ENCODE measurements around the gene PIRT.
A peak's percentile ranks its signal among the peaks of the same experiment; 100 is the strongest.

Gene PIRT

DNA sequence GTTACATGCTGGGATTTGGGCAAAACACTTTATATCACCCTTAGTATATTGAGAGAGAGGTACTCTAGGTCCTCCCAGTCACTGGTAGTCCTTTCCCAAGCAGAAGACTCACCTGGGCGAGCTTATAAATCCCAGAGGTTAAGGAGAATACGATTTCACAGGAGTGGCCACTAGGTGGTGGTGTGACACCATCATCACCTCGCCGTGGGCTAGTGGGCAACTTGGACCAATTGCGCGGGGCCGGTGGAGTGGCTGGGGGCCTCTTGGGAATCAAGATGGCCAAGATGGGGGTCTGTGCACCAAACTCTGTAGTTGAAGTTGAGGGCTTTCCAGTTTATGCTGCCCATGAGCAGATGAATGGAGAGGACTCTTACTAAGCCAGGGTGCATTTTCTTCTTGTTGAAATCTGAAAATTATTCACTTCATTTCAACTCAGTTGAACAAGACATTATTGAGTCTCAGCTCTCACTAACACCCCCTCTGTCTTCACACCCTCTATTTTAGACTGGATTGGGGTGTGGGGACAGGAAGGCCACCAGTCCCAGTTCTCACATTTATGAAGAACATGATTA, 38.2 kb upstream of the PIRT start:
- H3K4me1 ChIP-seq (ENCODE audit: insufficient read depth, low read length, poor library complexity, severe bottlenecking) = peaks cover 4% of the 10 kb centered on the region
- no peaks in the 10 kb centered on the region for H3F3A ChIP-seq (ENCODE audit: low read depth)
- no peaks in the 10 kb centered on the region for H3K36me3 ChIP-seq (ENCODE audit: insufficient read depth, low read length)
- TF ChIP-seq, protein P1, sequence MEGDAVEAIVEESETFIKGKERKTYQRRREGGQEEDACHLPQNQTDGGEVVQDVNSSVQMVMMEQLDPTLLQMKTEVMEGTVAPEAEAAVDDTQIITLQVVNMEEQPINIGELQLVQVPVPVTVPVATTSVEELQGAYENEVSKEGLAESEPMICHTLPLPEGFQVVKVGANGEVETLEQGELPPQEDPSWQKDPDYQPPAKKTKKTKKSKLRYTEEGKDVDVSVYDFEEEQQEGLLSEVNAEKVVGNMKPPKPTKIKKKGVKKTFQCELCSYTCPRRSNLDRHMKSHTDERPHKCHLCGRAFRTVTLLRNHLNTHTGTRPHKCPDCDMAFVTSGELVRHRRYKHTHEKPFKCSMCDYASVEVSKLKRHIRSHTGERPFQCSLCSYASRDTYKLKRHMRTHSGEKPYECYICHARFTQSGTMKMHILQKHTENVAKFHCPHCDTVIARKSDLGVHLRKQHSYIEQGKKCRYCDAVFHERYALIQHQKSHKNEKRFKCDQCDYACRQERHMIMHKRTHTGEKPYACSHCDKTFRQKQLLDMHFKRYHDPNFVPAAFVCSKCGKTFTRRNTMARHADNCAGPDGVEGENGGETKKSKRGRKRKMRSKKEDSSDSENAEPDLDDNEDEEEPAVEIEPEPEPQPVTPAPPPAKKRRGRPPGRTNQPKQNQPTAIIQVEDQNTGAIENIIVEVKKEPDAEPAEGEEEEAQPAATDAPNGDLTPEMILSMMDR (conservative IDR thresholded peaks at IDR 0.05; ENCODE audit: low read length) = peak; percentile 75
- TF ChIP-seq EZH2phosphoT487 (IDR thresholded peaks at IDR 0.05; ENCODE audit: borderline replicate concordance) = no peak
- H3K27me3 ChIP-seq (ENCODE audit: insufficient read depth, low read length, poor library complexity, severe bottlenecking) = no peaks in the 10 kb centered on the region
- H3K9me2 ChIP-seq (replicated peaks; ENCODE audit: low read depth, low read length) = no peaks in the 10 kb centered on the region
- H3K79me2 ChIP-seq (ENCODE audit: insufficient read depth, low read length) = no peaks in the 10 kb centered on the region
- H3K9ac ChIP-seq (ENCODE audit: low read depth, low read length, poor library complexity, severe bottlenecking) = no peak overlapping the region
- no peaks in the 10 kb centered on the region for H4K20me1 ChIP-seq (ENCODE audit: insufficient read depth, low read length, poor library complexity, severe bottlenecking)
- H3K4me2 ChIP-seq (ENCODE audit: low read depth, low read length, poor library complexity, severe bottlenecking) = no peak overlapping the region
- no peaks in the 10 kb centered on the region for H3K9me3 ChIP-seq (ENCODE audit: insufficient read depth, low read depth, low read length)
- H3K4me3 ChIP-seq (ENCODE audit: low read length, poor library complexity, severe bottlenecking) = no peak overlapping the region
- no peak overlapping the region for H2AFZ ChIP-seq (ENCODE audit: low read length)

DNA sequence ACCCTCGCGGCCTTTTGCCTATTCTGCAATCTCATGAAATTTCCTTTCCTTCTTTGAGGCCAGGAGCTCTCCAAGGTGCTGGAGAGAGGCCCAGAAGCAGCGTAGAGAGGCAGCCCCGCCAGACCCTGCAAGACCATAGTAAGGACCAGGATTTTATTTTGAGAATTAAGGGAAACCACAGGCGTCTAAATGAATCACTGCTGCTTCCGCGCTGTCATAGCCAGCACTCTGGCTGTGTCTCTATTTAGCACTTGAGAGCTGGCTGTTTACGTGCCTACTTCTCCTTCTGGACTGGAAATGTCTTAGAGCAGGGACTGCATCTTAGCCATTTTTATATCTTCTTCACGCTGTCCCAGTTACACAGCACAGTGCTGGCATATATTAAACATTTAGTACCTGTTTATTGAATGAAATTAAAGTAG, 37.6 kb upstream of the PIRT start:
- no peak overlapping the region for H3K9ac ChIP-seq (ENCODE audit: low read depth, low read length, poor library complexity, severe bottlenecking)
- no peak overlapping the region for H3K4me3 ChIP-seq (ENCODE audit: low read length, poor library complexity, severe bottlenecking)
- H3F3A ChIP-seq (ENCODE audit: low read depth) = no peaks in the 10 kb centered on the region
- H2AFZ ChIP-seq (ENCODE audit: low read length) = no peak overlapping the region
- H4K20me1 ChIP-seq (ENCODE audit: insufficient read depth, low read length, poor library complexity, severe bottlenecking) = no peaks in the 10 kb centered on the region
- no peaks in the 10 kb centered on the region for H3K9me2 ChIP-seq (replicated peaks; ENCODE audit: low read depth, low read length)
- H3K4me2 ChIP-seq (ENCODE audit: low read depth, low read length, poor library complexity, severe bottlenecking) = no peak overlapping the region
- no peaks in the 10 kb centered on the region for H3K36me3 ChIP-seq (ENCODE audit: insufficient read depth, low read length)
- H3K79me2 ChIP-seq (ENCODE audit: insufficient read depth, low read length) = no peaks in the 10 kb centered on the region
- no peaks in the 10 kb centered on the region for H3K9me3 ChIP-seq (ENCODE audit: insufficient read depth, low read depth, low read length)
- no peak for TF ChIP-seq EZH2phosphoT487 (IDR thresholded peaks at IDR 0.05; ENCODE audit: borderline replicate concordance)
- TF ChIP-seq, protein P1 (conservative IDR thresholded peaks at IDR 0.05; ENCODE audit: low read length) = no peak
- H3K4me1 ChIP-seq (ENCODE audit: insufficient read depth, low read length, poor library complexity, severe bottlenecking) = peaks cover 4% of the 10 kb centered on the region
- no peaks in the 10 kb centered on the region for H3K27me3 ChIP-seq (ENCODE audit: insufficient read depth, low read length, poor library complexity, severe bottlenecking)

DNA sequence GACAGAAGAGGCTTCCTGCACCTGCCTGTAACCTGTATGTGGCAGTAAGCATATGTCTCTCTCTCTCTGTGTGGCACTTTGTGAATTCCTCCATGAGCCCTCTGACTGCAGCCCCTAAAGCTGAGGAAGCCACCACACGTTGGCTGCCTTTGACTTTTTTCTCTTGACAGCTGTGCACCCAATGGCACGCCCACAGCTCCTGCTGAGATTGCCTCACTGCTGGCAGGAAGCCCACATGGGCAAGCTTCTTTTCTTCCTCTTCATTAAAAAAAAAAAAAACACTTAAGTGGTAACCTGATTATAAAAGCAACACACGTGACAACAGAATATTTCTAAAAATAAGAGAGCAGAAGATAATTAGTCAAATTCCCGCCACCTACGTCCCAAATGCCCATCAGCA, 34.0 kb upstream of the PIRT start:
- Histone ChIP-seq H3K36me3 (ENCODE audit: insufficient read depth, low read length) (no peaks in the 10 kb centered on the region), H3K4me3 (ENCODE audit: low read length, poor library complexity, severe bottlenecking) (no peak overlapping the region), H3K79me2 (ENCODE audit: insufficient read depth, low read length) (no peaks in the 10 kb centered on the region), H3K27me3 (ENCODE audit: insufficient read depth, low read length, poor library complexity, severe bottlenecking) (no peaks in the 10 kb centered on the region), H3K4me1 (ENCODE audit: insufficient read depth, low read length, poor library complexity, severe bottlenecking) (no peaks in the 10 kb centered on the region), H3K9ac (ENCODE audit: low read depth, low read length, poor library complexity, severe bottlenecking) (no peak overlapping the region), H3K9me3 (ENCODE audit: insufficient read depth, low read depth, low read length) (no peaks in the 10 kb centered on the region), H3F3A (ENCODE audit: low read depth) (no peaks in the 10 kb centered on the region), H2AFZ (ENCODE audit: low read length) (no peak overlapping the region), H4K20me1 (ENCODE audit: insufficient read depth, low read length, poor library complexity, severe bottlenecking) (no peaks in the 10 kb centered on the region), H3K4me2 (ENCODE audit: low read depth, low read length, poor library complexity, severe bottlenecking) (no peak overlapping the region), H3K9me2 (replicated peaks; ENCODE audit: low read depth, low read length) (no peaks in the 10 kb centered on the region)
- TF ChIP-seq EZH2phosphoT487 (IDR thresholded peaks at IDR 0.05; ENCODE audit: borderline replicate concordance) = no peak
- TF ChIP-seq, protein P1 (conservative IDR thresholded peaks at IDR 0.05; ENCODE audit: low read length) = no peak

All from Loucy (cell line).